Measurements from ENCODE around the gene SLC48A1. TPM values are rescaled to one million over a fixed set of nuclear protein-coding genes. Genes with fewer than 3 reads are reported as not detected.

The SLC48A1 gene
- total RNA-seq, 2 donors from 2014 or later = 18.1 to 18.9 TPM

DNA sequence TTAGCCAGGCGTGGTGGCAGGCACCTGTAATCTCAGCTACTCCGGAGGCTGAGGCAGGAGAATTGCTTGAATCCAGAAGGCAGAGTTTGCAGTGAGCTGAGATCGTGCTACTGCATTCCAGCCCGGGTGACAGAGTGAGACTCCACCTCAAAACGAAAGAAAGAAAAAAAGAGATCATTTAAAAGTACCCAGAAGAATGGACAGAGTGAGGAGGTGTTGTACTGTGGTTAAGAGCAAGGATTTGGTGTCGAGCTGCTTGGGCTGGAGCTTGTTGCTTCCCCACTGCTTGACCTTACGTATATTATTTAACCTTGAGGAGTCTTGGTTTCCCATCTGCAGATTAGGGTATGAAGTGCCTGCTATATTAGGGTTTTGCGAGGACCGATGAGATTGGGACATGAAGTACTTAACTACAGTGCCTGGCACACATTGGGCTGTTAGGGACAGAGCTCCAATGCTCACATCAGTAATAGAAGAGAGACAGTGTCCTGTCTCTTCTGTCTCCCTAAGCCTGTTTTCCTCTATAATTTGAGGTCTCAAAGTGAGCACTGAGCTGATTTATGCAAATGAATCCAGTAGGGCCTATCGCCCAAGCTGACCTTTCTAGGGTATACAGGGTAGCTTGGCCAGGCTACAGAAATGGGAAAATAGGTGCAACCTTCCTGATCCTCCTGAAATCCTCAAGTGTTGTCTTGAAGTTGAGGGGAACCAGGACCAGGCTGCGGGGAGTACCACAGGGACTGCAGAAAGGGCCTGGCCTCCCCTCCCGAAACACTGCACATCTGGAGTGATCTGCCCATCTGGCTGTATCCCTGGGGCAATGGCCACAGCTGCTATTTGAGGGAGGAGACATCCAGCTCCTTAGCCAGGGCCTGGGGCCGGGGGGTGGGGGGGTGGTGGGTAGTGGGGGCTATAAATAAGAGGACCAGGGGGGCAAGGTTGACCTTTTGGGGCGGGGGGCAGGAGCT lies 55.3 kb downstream of the SLC48A1 start:
- DNase-seq (no peak), ATAC-seq (peak; percentile 2)
- intact Hi-C loops (cut with DNase I, micrococcal nuclease) = no loop called here

DNA sequence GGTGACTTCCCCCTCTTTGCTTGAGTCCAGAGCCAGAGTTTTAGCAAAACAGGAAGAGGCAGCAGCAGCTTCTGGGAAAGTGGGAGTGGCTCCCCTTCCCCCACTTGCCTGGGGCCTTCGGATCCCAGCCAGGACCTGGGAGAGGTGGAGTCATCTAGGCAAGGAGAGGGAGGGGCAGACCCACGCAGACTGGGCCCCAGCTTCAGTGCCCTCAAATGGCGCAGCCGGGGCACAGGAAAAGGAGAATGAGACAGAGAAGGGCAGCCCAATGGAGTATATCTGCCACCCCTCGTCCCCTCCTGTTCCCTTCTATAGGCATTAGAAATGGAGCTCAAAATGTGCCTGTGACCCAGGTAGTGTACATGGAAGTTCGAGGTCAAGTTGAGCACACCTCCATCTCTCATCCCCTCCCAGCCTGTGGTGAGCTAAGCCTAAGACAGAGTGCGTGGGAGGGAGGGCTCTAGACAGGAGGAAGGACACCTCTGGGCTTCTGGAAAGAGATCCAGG lies 56.0 kb downstream of the SLC48A1 start:
- intact Hi-C loops (cut with DNase I, micrococcal nuclease) = no loop called here
- peak; percentile 97 for ATAC-seq

DNA sequence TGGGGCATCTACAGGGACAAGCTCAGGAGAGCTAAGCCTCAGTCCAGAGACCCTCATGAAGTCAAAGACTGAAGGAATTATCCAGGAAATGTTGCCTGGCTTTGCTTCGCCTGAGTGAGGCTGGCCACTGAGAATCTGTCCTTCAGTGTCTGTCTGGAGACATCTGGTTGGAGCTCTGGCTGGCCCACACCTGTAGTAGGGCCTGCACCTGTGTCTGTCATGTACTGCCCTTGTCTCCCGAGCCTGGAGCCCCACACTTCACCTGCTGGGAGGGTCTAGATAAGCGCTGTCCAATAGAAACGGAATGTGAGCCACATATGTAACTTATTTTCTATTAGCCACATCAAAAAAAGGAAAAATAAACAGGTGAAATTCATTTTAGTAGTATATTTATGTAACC lies 56.5 kb downstream of the SLC48A1 start:
- ATAC-seq (no peak), DNase-seq (no peak)
- intact Hi-C loops (cut with DNase I, micrococcal nuclease) = no loop called here

More for the DNA sequence above, 56.0 kb downstream of the SLC48A1 start:
- peak; percentile 80 to 89 for DNase-seq

Other genes starting within 250 kb of the SLC48A1 start
- 10 to 100 TPM; 14.7 to 17.8 TPM for gene RPAP3, start 67.2 kb upstream of the SLC48A1 start, total RNA-seq
- not detected for gene ENDOU, start 47.7 kb upstream of the SLC48A1 start, total RNA-seq
- 1 to 10 TPM; 8.5 to 9.7 TPM for gene RAPGEF3, start 14.4 kb upstream of the SLC48A1 start, total RNA-seq
- gene HDAC7, start 46.7 kb downstream of the SLC48A1 start, total RNA-seq = 10 to 100 TPM; 21.6 to 25.6 TPM
- 100 to 1,000 TPM; 143 to 154 TPM for gene VDR, start 131.8 kb downstream of the SLC48A1 start, total RNA-seq
- gene TMEM106C, start 190.4 kb downstream of the SLC48A1 start, total RNA-seq = 100 to 1,000 TPM; 166 to 180 TPM
- gene COL2A1, start 231.2 kb downstream of the SLC48A1 start, total RNA-seq = 1 to 10 TPM in 1 of 2 donors, under 1 TPM in 1; 0.95 to 1.2 TPM

All from left colon (tissue), 2 donors.